ENCODE data around the gene WDR6. TPM values are rescaled to one million over a fixed set of nuclear protein-coding genes. Genes with fewer than 3 reads are reported as not detected.
A peak's percentile ranks its signal among the peaks of the same experiment; 100 is the strongest.

WDR6 gene
- total RNA-seq, 1 donor from 2014 or later, result 409 TPM

DNA sequence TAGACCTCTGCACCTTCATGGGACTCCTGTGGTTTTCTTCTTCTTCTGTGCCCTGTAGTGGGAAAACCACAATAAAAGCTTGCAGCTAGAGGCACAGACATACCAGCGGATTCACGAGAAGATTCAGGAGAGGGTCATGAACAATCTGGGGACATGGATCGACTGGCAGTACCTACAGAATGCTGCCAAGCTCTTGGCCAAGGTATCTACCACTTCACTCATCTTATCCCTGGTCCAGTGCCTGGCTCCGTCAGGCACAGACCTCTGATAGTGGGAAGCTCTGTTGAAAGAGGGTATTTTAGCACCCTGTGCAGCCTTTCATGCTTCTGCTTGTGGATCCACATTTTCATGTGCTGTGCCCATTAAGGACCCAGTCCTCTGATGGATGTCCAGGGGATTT, 26.9 kb upstream of the WDR6 start:
- peaks cover 31% of the 10 kb centered on the region for H3K36me3 Mint-ChIP-seq

DNA sequence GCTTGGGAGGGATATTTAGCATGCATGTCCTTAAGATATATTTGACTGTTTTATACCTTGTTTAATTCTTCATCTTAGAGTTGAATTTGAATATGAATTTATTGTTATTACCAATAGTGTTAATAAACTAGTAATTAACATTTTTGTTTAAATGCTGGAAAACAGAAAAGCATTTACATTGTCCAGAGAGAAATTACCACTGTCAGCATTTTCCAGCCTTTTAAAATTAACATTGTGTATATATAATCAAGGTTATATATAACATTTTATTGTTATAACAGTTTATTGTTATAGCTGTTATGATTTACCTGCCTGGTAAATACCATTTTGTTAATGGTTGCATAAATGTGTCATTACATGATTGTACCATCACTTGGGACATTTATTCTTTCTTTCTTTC, 25.2 kb upstream of the WDR6 start:
- no peak for DNase-seq (ENCODE audit: low spot score in 2 of 2, unreplicated experiment in 2 of 2)
- TF ChIP-seq CTCF (IDR thresholded peaks at IDR 0.05; ENCODE audit: unreplicated experiment), result no peak
- H3K27ac Mint-ChIP-seq, result no peak overlapping the region
- peaks cover 27% of the 10 kb centered on the region for H3K36me3 Mint-ChIP-seq
- no peaks in the 10 kb centered on the region for H3K4me1 Mint-ChIP-seq
- no peak overlapping the region for H3K4me3 Mint-ChIP-seq
- H3K9me3 Mint-ChIP-seq, result no peaks in the 10 kb centered on the region
- no peaks in the 10 kb centered on the region for H3K27me3 Mint-ChIP-seq (ENCODE audit: low read depth)

More for the DNA sequence above, 26.9 kb upstream of the WDR6 start:
- H3K4me1 Mint-ChIP-seq, result no peaks in the 10 kb centered on the region
- H3K27me3 Mint-ChIP-seq (ENCODE audit: low read depth), result no peaks in the 10 kb centered on the region
- H3K9me3 Mint-ChIP-seq, result no peaks in the 10 kb centered on the region
- TF ChIP-seq CTCF (IDR thresholded peaks at IDR 0.05; ENCODE audit: unreplicated experiment), result no peak
- H3K27ac Mint-ChIP-seq, result no peak overlapping the region
- DNase-seq (ENCODE audit: low spot score in 2 of 2, unreplicated experiment in 2 of 2), result no peak
- no peak overlapping the region for H3K4me3 Mint-ChIP-seq

GRCh38 chr3:48982686-48983085, 24.5 kb upstream of the WDR6 start:
- no peaks in the 10 kb centered on the region for H3K4me1 Mint-ChIP-seq
- H3K36me3 Mint-ChIP-seq, result peaks cover 27% of the 10 kb centered on the region
- no peak overlapping the region for H3K27ac Mint-ChIP-seq

DNA sequence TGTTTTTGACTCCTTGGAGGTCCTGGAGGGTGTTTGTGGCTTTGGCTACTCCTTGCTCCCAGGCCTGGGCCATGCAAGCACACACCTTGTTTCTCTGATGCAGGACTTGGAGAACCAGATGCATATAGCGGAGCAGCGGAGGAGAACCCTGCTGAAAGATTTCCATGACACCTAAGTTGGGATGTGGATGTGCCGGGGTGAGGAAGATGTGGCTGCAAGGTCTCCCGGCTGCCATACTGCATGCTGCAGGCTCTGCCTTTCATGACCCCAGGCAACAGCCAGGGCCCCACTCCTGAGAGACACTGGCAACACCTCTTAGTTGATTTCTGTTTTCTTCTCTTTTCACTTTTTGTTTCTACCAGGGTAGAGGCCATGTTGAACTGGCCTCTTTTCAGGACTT, 24.1 kb upstream of the WDR6 start:
- no peak for TF ChIP-seq CTCF (IDR thresholded peaks at IDR 0.05; ENCODE audit: unreplicated experiment)
- no peaks in the 10 kb centered on the region for H3K27me3 Mint-ChIP-seq (ENCODE audit: low read depth)
- peak overlapping the region; percentile 21 for H3K27ac Mint-ChIP-seq
- H3K36me3 Mint-ChIP-seq, result peaks cover 23% of the 10 kb centered on the region
- H3K4me1 Mint-ChIP-seq, result peaks cover 3% of the 10 kb centered on the region
- H3K9me3 Mint-ChIP-seq, result no peaks in the 10 kb centered on the region
- DNase-seq (ENCODE audit: low spot score in 2 of 2, unreplicated experiment in 2 of 2), result no peak
- H3K4me3 Mint-ChIP-seq, result no peak overlapping the region

More at GRCh38 chr3:48982686-48983085, 24.5 kb upstream of the WDR6 start:
- H3K27me3 Mint-ChIP-seq (ENCODE audit: low read depth), result no peaks in the 10 kb centered on the region
- no peak for DNase-seq (ENCODE audit: low spot score in 2 of 2, unreplicated experiment in 2 of 2)
- no peak for TF ChIP-seq CTCF (IDR thresholded peaks at IDR 0.05; ENCODE audit: unreplicated experiment)
- H3K9me3 Mint-ChIP-seq, result no peaks in the 10 kb centered on the region
- no peak overlapping the region for H3K4me3 Mint-ChIP-seq

DNA sequence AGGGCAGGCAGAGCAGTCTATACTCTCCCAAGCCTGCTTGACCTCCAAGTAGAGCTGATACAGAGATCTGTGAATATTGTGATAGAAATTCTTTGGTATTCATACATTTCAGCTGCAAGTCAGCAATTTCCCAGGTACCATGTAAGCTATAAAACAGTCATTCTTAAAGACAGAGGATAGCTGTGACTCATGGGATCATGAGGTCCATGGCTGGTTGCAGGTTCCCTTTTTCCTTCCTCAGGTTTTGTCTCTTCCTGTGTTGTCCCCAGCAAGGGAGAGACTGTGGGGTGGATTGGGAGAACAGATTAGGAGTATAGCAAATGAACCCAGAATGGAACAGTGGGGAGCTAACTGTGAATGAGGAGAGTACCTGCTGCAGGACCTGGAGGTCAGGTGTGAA, 22.5 kb upstream of the WDR6 start:
- Mint-ChIP-seq H3K4me1 (peaks cover 12% of the 10 kb centered on the region), H3K9me3 (no peaks in the 10 kb centered on the region), H3K27ac (no peak overlapping the region), H3K27me3 (ENCODE audit: low read depth) (no peaks in the 10 kb centered on the region), H3K36me3 (peaks cover 15% of the 10 kb centered on the region), H3K4me3 (no peak overlapping the region)
- TF ChIP-seq CTCF (IDR thresholded peaks at IDR 0.05; ENCODE audit: unreplicated experiment), result no peak
- no peak for DNase-seq (ENCODE audit: low spot score in 2 of 2, unreplicated experiment in 2 of 2)

- Mint-ChIP-seq H3K9me3 (no peaks in the 10 kb centered on the region), H3K4me1 (peaks cover 15% of the 10 kb centered on the region), H3K4me3 (no peak overlapping the region), H3K36me3 (peaks cover 10% of the 10 kb centered on the region), H3K27ac (no peak overlapping the region), H3K27me3 (ENCODE audit: low read depth) (no peaks in the 10 kb centered on the region)
- TF ChIP-seq CTCF (IDR thresholded peaks at IDR 0.05; ENCODE audit: unreplicated experiment), result no peak
- no peak for DNase-seq (ENCODE audit: low spot score in 2 of 2, unreplicated experiment in 2 of 2)
Observed at GRCh38 chr3:48985831-48986376, 21.3 kb upstream of the WDR6 start.
